ENCODE results near the gene LILRB2. TPM values are rescaled to one million over a fixed set of nuclear protein-coding genes. Genes with fewer than 3 reads are reported as not detected.

Gene LILRB2
- total RNA-seq, 1 experiment from 2014 or later = not detected

DNA sequence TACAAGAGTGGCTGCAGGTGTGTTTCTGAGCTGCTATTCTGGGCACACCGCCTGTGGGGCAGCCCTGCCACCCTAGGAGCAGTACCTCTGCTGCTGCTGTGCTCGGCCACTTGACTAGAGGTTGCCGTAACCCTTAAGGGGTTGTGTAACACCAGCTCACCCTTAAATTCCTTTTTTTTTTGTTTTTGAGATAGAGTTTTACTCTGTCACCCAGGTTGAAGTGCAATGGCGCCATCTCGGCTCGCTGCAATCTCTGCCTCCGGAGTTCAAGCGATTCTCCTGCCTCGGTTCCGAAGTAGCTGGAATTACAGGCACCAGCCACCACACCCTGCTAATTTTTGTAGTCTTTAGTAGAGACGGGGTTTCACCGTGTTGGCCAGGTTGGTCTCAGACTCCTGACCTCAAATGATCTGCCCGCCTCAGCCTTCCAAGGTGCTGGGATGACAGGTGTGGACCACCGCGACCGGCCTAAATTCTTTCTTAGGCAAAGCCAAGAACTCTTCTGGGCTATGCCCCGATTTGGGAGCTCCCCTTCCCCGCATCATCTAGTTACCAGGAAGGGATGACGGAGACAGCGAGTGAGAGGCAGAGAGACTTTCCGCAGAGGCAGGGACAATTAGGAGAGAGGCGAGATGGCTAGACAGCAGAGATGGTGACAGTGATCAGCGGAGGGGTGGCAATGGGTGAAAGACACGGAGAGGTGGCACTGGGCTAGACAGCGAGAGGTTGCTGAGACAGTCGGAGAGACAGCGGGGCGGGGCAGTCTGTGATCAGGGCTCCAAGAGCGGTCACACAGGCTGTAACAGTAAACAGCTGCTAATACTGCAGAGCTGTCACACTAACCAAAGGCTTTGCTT is 36.4 kb upstream of the LILRB2 start:
- Mint-ChIP-seq H3K27ac (ENCODE audit: unreplicated experiment) (no peak overlapping the region), H3K4me3 (ENCODE audit: unreplicated experiment) (no peak overlapping the region), H3K4me1 (ENCODE audit: low read depth, unreplicated experiment) (no peaks in the 10 kb centered on the region), H3K9me3 (ENCODE audit: unreplicated experiment) (peaks cover 17% of the 10 kb centered on the region), H3K36me3 (ENCODE audit: insufficient read depth, unreplicated experiment) (peaks cover 5% of the 10 kb centered on the region), H3K27me3 (ENCODE audit: insufficient read depth, unreplicated experiment) (peaks cover 23% of the 10 kb centered on the region)
- Histone ChIP-seq H3K9me3 (0 out of 2 replicates have a peak, but pooled peaks cover 3% of the 10 kb centered on the region), H3K27me3 (replicated peaks; ENCODE audit: control insufficient read depth, insufficient read depth, low read length) (no peaks in the 10 kb centered on the region), H3K4me3 (ENCODE audit: low read depth, low read length) (no peak overlapping the region), H3K36me3 (ENCODE audit: control insufficient read depth, insufficient read depth, low read length) (no peaks in the 10 kb centered on the region), H3K4me1 (no peaks in the 10 kb centered on the region)
- intact Hi-C loops (cut with micrococcal nuclease; ENCODE audit: unreplicated experiment) = no loop called here
- TF ChIP-seq, protein P1, sequence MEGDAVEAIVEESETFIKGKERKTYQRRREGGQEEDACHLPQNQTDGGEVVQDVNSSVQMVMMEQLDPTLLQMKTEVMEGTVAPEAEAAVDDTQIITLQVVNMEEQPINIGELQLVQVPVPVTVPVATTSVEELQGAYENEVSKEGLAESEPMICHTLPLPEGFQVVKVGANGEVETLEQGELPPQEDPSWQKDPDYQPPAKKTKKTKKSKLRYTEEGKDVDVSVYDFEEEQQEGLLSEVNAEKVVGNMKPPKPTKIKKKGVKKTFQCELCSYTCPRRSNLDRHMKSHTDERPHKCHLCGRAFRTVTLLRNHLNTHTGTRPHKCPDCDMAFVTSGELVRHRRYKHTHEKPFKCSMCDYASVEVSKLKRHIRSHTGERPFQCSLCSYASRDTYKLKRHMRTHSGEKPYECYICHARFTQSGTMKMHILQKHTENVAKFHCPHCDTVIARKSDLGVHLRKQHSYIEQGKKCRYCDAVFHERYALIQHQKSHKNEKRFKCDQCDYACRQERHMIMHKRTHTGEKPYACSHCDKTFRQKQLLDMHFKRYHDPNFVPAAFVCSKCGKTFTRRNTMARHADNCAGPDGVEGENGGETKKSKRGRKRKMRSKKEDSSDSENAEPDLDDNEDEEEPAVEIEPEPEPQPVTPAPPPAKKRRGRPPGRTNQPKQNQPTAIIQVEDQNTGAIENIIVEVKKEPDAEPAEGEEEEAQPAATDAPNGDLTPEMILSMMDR (IDR thresholded peaks at IDR 0.05; ENCODE audit: insufficient read depth in 1 of 2, low read depth in 1 of 2, low read length in 1 of 2, severe bottlenecking in 1 of 2, unreplicated experiment in 1 of 2) = no peak
- BruUV-seq (replicated peaks) = no TSS peak
- POLR2A ChIA-PET = no interaction called here
- CTCF ChIA-PET = interaction anchor here (1.0 kb wide), 1 partner anchor 13 kb away, joined by 3 read pairs; no protein-coding TSS in a partner anchor
- DNase-seq = no peak

DNA sequence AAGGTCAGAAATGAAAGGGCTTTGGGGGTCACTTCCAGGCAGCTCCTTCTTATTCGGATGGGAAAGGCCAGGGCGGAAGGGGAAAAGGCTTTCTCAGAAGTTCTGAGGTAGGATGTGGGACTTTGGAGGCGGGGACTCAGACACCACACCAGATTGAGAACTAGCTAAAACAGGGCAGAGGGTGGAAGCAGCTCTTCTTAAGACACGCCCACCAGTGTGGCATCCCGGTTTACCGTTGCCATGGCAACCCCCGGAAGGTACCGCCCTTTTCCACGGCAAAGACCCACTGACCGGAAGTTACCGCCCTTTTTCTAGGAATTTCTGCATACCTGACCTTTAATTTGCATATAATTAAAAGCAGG is 35.8 kb upstream of the LILRB2 start:
- Mint-ChIP-seq H3K4me3 (ENCODE audit: unreplicated experiment) (no peak overlapping the region), H3K9me3 (ENCODE audit: unreplicated experiment) (peaks cover 11% of the 10 kb centered on the region), H3K27ac (ENCODE audit: unreplicated experiment) (no peak overlapping the region), H3K27me3 (ENCODE audit: insufficient read depth, unreplicated experiment) (peaks cover 23% of the 10 kb centered on the region), H3K4me1 (ENCODE audit: low read depth, unreplicated experiment) (no peaks in the 10 kb centered on the region), H3K36me3 (ENCODE audit: insufficient read depth, unreplicated experiment) (peaks cover 5% of the 10 kb centered on the region)
- ChIA-PET CTCF (no interaction called here), POLR2A (no interaction called here)
- Histone ChIP-seq H3K27me3 (replicated peaks; ENCODE audit: control insufficient read depth, insufficient read depth, low read length) (no peaks in the 10 kb centered on the region), H3K36me3 (ENCODE audit: control insufficient read depth, insufficient read depth, low read length) (no peaks in the 10 kb centered on the region), H3K4me3 (ENCODE audit: low read depth, low read length) (no peak overlapping the region), H3K4me1 (no peaks in the 10 kb centered on the region), H3K9me3 (0 out of 2 replicates have a peak, but pooled peaks cover under 1% of the 10 kb centered on the region)
- DNase-seq = no peak
- no TSS peak for BruUV-seq (replicated peaks)
- intact Hi-C loops (cut with micrococcal nuclease; ENCODE audit: unreplicated experiment) = no loop called here
- TF ChIP-seq, protein P1 (IDR thresholded peaks at IDR 0.05; ENCODE audit: insufficient read depth in 1 of 2, low read depth in 1 of 2, low read length in 1 of 2, severe bottlenecking in 1 of 2, unreplicated experiment in 1 of 2) = no peak

DNA sequence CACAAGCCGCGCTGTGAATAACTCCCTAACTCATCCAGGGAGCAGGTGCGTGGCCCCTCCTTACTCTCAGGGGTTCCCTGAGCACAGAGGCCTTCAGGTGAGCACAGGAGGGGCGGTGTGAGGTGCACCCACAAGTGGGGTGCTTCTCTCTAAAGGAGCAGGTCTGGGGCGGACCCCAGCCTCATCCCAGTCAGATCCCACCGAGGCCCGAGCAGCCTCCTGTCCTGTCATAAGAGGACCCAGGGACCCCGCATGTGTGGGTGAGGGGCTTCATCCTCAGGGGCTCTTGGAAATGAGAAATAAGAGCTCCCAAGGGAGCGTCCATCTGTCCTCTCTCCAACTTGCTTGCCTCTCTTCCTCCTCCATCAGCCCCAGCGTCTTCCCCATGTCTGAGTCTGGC is 35.0 kb upstream of the LILRB2 start:
- H3K27ac Mint-ChIP-seq (ENCODE audit: unreplicated experiment) = no peak overlapping the region
- H3K27me3 ChIP-seq (replicated peaks; ENCODE audit: control insufficient read depth, insufficient read depth, low read length) = no peaks in the 10 kb centered on the region
- TF ChIP-seq, protein P1 (IDR thresholded peaks at IDR 0.05; ENCODE audit: insufficient read depth in 1 of 2, low read depth in 1 of 2, low read length in 1 of 2, severe bottlenecking in 1 of 2, unreplicated experiment in 1 of 2) = no peak

More for the DNA sequence above, 35.0 kb upstream of the LILRB2 start:
- ChIA-PET POLR2A (no interaction called here), CTCF (no interaction called here)
- BruUV-seq (replicated peaks) = no TSS peak
- Mint-ChIP-seq H3K4me3 (ENCODE audit: unreplicated experiment) (no peak overlapping the region), H3K9me3 (ENCODE audit: unreplicated experiment) (peaks cover 3% of the 10 kb centered on the region), H3K4me1 (ENCODE audit: low read depth, unreplicated experiment) (no peaks in the 10 kb centered on the region), H3K27me3 (ENCODE audit: insufficient read depth, unreplicated experiment) (peaks cover 21% of the 10 kb centered on the region), H3K36me3 (ENCODE audit: insufficient read depth, unreplicated experiment) (peaks cover 1% of the 10 kb centered on the region)
- Histone ChIP-seq H3K9me3 (no peaks in the 10 kb centered on the region), H3K4me1 (no peaks in the 10 kb centered on the region), H3K36me3 (ENCODE audit: control insufficient read depth, insufficient read depth, low read length) (no peaks in the 10 kb centered on the region), H3K4me3 (ENCODE audit: low read depth, low read length) (no peak overlapping the region)
- no peak for DNase-seq
- intact Hi-C loops (cut with micrococcal nuclease; ENCODE audit: unreplicated experiment) = no loop called here
